NCI-H1048 (cell line): ENCODE measurements around the gene TOM1L2.
"Not testable (repeated sequence)": the region's sequence is repeated elsewhere in the genome, so short reads cannot be mapped to it uniquely, and the experiment has no call there.

Experiments
- DNase-seq: peaks from one replicate; lab custom pipeline; 2025; lab: John Stamatoyannopoulos, UW

Gene TOM1L2

DNA sequence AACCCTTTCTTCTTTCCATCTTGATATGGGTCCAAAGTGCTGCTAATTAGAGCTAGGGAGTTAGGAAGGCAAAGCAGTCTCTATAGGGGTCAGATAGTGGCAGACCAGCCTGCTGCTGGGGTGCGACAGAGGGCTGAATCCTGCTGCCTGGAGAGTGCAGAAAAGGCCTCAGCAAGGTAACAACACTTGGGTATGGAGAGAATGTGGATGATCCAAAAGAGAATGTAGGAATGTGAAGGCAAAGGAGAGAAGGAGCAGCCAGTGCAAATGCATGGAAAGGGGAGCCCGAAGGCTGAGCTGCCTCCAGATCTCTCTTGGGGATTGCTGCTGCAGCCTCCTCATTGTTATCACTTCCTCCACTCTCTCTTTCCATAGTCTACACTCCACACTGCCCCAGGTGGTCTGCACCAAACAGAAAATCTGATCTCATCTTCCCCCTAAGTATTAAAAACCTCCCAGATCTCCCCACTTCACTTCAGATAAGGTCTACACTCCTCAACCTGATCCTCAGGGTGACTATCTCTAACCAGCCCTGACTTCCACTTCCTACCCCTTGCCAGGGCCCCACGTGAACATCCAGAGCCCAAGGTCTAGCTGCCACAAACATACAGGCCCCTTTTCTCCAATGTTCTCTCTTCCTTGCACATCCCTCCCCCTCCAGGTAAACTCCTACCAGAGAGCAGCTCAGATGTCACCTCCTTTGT, 28.8 kb downstream of the TOM1L2 start:
- DNase-seq, result no peak

DNA sequence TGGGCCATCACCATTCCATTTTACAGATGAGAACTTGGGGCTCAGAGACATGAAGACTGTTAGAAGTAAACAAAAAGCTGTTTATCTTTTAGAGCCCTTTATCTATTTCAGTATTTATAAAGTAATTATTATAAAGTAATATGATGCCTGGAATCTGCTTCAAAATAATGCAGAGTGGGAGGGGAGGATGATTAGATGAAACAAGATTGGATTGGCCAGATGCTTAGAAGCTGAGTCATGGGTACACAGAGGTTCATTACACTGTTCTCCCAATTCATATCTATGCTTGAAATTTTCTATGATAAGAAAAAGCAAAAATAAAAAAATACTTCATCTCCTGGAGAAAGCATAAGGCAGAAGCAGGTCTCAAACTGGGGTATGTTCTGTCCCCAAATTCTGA, 29.4 kb downstream of the TOM1L2 start:
- no peak for DNase-seq

DNA sequence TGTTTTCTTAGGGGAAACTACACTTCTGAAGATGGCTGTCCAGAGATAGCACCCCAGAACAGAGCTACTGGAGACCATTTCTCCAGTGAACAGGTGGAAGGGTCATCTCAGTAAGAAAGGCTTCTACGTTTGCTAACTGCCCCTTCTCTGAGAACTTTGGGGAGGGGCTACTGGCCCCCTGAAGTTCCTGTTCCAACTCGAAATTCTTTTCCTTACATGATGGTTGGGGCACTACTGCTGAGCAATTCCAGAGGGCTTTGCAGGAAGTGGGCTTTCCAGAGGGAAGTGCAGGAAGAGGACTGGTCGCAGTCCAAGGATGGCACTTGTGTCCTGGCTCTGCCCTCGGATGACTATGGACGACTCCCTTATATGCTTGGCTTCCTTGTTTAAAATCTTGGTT, 31.2 kb downstream of the TOM1L2 start:
- DNase-seq, result no peak

DNA sequence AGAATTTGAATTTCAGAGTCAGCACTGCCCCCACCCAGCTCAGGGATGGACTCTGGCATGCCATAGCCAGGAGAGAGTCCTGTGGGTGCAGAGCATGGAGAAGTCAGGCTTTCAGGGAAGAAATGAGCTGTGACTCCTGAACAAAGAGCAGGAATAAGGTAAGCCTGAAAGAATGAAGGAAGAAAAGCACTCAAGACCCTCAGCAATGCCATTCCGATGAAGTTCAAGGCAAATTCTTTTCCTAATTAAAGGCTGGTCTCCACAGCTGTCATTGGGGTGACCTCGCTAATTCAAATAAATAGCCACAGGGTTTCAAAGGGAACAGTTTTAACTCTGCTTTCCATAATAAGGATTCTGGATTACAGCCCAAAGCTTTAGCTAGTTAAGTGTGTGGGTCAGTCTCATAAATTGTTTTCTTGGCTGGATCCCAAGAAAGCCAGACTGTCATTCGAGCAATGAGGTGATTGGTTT, 31.7 kb downstream of the TOM1L2 start:
- DNase-seq, result no peak

DNA sequence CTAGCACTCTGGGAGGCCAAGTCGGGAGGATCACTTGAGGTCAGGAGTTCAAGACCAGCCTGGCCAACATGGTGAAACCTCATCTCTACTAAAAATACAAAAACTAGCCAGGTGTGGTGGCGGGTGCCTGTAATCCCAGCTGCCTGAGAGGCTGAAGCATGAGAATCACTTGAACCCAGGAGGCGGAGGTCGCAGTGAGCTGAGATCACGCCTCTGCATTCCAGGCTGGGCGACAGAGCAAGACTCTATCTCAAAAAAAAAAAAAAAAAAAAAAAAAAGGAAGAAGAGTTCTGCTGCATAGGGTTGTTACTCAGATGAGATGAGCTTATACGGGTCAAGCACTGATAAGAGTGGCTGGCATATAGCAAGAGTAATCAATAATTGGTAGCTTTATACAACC, 32.3 kb downstream of the TOM1L2 start:
- DNase-seq, result not testable (repeated sequence)

DNA sequence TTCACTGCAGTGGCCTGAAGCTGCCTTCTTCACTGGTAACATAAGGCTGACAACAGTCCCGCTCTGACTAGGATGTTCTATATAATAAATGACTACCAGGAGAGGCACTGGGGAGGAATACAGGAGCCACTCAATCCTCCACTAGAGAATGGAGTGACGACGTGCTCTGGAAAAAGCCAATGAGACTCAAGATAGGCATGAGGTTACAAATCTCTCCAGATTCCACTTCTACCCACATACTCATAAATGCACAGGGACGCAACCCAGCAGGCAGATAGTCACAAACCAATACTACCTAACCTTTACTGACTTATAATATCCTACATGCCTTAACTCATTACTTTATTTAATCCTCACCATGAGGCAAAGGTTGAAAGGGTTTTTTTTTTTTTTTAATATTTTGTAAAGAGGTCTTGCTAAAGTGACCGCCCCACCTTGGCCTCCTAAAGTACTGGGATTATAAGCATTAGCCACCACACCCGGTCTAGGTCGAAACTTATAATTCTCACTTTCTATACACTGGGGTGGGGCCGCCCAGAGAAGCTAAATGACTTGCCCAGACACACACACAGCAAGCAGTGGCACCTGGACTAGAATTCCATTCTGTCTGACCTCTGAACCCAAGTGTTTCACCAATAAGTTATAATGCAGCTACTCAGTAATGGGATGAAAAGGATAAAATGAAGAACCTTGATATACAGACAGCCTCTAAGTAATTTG, 33.7 kb downstream of the TOM1L2 start:
- no peak for DNase-seq

DNA sequence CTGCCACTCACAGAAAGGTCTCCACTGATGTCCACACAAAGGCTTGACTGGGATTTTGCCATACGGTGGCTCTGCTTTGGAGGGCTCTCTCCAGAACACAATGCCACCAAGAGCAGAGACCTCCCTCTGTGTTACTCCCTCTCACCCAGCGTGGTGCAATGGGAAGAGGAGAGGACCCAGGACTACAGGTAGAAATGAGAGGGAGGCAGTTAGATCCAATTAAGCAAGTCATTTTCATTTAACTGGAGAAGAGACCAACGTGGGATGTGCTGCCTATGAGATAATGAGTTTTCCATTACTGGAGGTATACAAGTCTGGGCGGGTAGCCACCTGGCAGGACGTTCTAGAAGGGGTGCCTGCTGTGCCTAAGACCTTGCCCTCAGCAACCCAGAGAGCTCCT, 34.2 kb downstream of the TOM1L2 start:
- no peak for DNase-seq

DNA sequence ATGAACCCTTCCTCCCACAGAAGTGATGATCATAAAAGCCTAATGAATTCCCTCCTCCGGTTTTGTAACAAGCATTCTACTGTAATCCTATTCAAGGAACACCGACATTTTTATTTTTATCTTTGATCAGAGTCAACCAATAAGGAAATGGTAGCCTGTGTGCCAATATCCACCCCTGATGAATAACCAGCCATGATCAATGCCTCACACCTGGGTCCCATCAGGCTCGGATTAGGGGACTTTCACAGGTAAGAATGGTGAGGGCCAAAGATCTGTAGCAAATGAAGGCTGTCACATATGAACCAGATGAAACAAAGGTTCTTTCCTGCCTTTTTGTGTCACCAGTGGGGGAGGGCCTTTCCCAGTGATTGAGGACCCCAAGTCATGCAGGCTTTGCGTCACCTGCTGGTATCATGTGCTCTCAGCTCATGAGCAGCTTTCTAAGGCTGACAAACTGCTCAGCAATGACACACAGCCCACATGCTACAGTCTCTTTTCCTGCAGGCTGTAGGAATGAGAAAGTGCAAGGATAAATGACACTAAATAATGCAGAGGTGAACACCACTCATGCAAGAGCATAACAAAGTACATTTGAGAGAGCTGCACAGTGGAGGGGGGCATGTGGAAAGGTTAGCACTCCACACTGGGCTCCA, 34.9 kb downstream of the TOM1L2 start:
- DNase-seq, result no peak

DNA sequence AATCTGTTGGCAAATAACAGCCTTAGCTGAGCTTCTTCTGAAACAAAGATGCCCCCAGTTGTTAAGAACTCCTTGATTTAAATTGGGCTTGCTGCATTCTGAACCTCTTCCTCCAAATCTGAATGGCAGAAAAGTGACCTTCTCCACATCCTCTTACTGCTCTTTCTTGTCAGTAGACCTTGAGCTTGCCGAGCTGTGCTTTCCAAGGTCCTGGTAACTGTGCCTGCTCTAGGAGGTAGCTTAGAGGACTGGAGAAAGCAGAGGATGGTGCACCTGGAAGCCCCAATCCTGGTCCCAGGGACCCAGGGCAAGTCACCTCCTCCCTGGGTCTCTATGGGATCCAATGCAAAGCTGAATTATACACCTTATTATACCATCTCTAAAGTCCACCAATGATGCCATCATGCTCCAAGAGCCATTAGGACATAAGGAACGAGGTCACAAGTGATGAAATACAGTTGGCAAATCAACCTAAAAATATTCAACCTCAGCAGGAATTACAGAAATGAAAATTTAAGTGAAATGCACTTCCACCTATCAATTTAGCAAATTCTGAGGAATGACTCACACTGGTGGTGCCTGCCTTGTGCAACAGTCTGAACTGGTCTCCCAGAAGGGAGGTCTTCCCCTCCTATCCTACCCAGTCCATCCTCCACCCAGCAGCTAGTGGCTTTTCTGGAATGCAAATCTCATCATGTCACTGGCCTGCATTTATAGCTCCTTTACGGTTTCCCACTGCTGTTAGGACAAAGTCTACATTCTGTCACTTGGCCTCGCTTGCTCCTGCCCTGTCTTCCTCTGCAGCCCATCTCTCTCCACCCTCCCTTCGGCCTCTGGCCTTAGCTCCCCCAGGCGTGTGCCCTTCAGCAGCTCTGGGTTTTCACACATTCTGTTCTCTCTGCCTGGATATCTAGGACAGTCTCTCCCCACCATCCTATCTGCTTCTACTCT, 36.6 kb downstream of the TOM1L2 start:
- no peak for DNase-seq

DNA sequence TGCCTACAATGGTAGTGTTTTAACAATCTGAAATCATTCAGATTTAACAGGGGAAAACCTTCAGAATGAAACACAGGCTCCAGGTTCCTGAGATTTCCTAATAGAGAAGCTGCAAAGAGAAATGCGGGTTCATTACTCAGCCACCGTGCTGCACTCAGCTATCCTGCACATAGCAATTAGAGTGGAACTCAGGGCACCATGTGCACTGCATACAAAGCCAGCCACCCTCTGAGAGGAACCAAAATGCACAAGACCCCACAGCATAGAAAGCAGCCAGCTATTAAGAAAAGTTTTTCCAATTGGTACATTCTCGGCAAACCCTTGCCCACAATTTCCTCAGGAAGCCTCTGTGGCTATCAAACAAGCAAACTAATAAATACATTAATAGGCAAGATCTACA, 37.4 kb downstream of the TOM1L2 start:
- DNase-seq, result no peak

DNA sequence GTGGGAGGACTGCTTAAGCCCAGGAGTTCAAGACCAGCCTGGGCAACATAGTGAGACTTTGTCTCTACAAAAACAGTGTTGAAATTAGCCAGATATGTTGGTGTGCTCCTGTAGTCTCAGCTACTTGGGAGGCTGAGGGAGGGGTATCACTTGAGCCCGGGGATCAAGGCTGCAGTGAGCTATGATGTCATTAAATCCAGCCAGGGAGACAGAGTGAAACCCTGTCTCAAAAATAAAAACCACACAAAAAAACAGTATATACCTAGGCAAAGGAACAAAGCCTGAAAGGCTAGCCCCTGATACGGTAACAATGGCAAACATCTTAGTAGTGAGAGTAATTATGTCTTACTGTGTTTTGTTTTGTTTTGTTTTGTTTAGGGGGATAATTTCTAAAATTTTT, 38.0 kb downstream of the TOM1L2 start:
- DNase-seq, result no peak

DNA sequence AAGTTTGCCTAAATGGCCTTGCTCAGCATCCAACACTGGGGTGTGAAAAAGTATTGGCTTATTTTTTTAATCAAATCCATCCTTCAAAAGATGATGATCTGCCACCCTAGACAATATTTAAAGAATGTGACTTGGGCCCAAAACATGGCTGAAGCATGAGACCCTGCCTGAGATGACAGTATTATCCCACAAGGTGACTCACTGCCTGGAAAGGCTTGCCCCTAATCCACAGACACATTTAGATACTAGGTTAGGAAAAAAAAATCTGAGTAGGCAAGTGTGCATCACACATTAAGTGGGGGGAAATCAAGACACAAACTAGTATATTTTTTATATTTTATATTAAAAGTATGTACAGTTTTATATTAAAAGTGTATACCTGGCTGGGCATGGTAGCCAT, 38.4 kb downstream of the TOM1L2 start:
- DNase-seq, result no peak

DNA sequence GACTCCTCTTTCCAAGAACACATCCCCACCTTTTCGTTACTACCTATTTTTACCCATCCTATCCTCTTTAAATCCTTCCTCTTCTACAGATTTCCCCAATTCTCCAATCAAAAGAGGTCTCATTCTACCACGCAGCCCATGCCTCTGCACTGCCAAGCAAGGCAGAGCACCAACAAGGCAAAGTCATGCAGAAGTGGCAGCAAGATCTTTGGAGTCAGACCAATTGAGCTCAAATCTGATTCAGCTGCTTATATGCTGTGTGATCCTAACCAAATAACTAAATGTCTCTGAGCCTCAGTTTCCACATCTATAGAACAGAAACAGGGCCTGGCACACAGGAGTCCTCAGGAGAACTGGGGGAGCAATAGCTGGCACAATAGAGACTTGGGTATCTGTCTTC, 41.0 kb downstream of the TOM1L2 start:
- no peak for DNase-seq

DNA sequence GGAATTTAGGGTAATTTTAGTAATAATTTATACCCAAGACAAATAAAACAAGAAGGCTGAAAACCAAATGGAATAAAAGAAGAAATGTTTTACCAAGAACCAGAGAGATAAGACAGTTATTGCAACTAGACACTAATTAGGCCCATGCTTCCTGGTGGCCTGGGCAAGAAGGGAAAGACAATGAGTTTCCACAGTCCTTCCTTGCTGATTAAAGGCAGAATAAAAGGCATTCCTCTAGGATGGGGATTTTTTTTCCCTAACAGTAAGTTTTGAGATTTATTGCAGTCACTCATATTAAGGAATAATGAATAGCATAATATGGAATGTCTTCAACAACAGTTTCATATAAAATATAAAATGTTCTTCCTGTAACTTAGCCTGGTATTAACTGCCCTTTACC, 41.5 kb downstream of the TOM1L2 start:
- no peak for DNase-seq

DNA sequence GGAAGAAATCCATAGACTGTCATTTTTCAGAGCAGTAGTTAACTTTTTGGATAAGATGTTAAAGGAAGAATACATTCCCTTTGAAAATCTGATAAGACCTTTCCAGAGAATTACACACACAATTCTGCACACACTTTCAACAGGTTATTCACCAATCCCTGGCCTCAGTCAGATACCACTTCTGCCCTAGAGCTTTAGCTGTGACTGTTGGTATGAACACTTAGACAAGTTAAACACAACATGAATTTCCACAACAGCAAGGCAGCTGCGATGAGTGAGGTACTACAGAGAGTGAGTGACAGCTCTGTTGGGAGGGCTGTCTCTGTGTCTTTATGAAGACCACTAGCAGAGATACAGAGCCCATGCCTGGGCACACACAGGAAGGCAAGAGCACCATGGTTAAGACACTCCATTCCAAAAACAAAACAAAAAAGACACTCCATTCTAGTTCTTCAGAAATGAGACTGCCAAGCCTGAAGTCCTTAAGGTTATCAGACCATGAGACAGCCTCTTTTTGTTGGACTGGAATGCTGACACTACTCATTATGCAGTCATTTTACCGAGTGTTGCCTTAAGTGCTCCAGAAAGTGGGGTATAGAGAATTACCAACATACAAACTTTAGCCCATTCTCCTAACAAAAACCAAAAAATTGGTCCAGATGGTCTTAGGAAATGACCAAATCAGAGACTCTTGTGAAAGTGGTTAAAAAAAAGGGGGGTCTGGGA, 42.4 kb downstream of the TOM1L2 start:
- no peak for DNase-seq

DNA sequence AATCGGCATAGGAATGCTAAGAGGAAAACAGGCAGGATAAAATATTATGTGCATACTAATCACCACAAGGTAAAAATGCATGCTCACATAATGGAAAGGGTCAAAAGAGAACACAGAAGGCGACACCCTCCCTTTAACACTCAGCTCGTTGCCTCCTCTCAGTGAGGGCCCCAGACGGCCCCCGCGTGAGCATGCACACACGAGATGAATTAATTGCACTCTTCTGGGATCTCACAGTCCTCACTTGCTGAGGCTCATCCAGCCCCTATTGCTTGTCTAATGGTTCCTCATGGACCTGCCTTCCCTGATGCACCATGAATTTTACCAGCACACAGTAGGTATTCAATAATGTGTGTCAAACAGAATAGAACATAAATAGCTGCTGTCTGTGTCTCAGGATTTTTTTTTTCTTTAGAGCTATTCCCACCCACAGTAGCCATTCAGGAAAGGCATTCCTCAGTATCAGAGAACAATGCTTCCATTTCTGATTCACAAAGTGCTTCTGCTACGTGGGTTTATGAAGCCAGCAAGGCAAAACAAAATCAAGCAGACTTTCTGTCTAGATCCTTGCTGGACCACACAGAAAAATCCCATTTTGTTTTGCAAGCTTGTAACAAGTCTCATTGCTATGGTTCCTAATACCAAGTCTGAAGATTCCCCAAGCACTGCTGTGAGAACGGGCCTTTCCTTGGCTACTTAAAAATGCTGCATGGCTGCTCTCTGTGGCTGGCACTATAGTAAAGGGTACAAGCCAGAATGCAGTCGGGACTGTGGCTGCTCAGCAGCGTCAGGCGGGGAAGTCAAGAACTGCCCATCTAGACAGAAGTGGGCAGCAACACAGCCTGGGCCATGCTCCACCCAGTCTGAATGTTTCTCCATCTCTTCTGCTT, 43.6 kb downstream of the TOM1L2 start:
- no peak for DNase-seq

DNA sequence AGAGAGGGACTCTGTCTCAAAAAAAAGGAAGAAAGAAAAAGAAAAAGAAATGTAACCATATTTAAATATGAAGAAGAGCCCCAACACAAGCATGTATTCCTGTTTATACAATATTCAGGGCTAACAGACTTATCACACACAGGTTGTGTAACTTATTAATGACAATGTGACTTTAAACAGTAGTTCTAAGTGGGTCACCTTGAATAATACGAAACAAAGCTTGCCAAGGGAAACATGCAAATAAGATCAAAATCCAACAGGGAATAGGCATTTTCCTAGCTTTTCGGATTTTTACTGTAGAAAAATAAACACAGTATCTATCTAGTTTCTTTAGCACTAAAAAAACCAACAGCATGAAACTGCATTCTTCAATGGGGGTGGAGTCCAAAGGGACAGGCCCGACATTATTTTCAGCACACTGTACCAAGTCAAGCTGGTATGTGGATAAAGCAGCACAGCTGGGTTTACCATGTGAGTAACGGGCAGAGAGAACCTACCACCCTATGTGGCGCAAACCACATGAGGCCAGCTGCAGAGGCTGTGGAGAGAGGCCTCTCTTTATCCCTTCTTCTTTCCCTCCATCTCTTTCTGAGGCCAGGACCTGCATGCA, 45.3 kb downstream of the TOM1L2 start:
- no peak for DNase-seq

DNA sequence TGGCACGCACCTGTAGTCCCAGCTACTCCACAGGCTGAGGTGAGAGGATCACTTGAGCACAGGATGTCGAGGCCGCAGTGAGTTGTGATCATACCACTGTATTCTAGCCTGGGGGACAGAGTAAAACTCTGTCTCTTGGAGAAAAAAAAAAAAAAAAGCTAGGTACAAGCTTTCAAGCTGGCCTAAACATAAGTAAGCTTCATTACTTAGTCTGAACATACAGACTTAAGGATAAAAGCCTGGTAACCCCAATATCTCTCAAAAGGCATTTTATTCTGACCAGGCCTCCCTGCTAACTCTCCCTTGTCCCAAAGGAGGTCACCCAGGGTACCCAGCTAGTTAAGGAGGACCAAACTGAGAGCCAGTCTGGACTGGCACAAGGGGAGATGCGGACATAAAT, 46.2 kb downstream of the TOM1L2 start:
- DNase-seq, result no peak

DNA sequence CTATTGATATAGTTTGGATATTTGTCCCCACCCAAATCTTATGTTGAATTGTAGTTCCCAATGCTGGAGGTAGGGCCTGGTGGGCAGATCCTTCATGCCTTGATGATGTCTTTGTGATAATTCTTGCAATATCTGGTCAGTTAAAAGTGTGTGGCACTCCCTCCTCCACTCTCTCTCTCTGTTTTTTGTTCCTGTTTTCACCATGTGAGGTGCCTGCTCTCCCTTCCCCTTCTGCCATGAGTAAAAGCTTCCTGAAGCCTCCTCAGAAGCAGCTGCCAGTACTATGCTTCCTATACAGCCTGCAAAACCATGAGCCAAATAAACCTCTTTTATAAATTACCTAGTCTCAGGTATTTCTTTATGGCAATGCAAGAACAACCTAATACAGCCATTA, 47.3 kb downstream of the TOM1L2 start:
- no peak for DNase-seq
